Left lobe of liver (tissue), 2 donors: ENCODE measurements around the gene CCS. TPM values are rescaled to one million over a fixed set of nuclear protein-coding genes. Genes with fewer than 3 reads are reported as not detected.
"Not testable (repeated sequence)": the region's sequence is repeated elsewhere in the genome, so short reads cannot be mapped to it uniquely, and the experiment has no call there.

Experiments
- ATAC-seq: fragments of 200-7000 bp; cut with Tn5 transposase; one replicate; pipeline ENCODE4 v1.9.1; 2020; ENCODE audit warnings: mild to moderate bottlenecking, moderate library complexity
- DNase-seq: peaks from one replicate; pipeline ENCODE4 v3.0.0-alpha.2; 2020; ENCODE audit warnings: low spot score
- total RNA-seq: library from RNA; stranded (reverse); gene quantifications from one replicate; pipeline ENCODE4 v1.2.1, GENCODE V29; 2021
- donor health status: DM: no; HTN: no; CAD: no; lungs with moderate emphysema.
- donor health status: DM: no; HTN: yes; CAD: no.

Gene CCS
- total RNA-seq, 1 donor from 2014 or later = 68.5 TPM

- no peak for ATAC-seq
- DNase-seq = no peak
Observed at GRCh38 chr11:66589996-66590675, 2.8 kb upstream of the CCS start.

GRCh38 chr11:66591175-66591574 lies 1.8 kb upstream of the CCS start:
- peak; percentile 5 for ATAC-seq
- no peak for DNase-seq

GRCh38 chr11:66593303-66593635 lies 284 bp downstream of the CCS start:
- ATAC-seq (peak; percentile 18), DNase-seq (no peak)

- peak; percentile 30 for ATAC-seq
- DNase-seq = no peak
Observed at GRCh38 chr11:66593650-66594049, 665 bp downstream of the CCS start.

- no peak for DNase-seq
- ATAC-seq = no peak
Observed at GRCh38 chr11:66595245-66595904, 2.4 kb downstream of the CCS start.

- no peak for DNase-seq
- peak; percentile 40 for ATAC-seq
Observed at GRCh38 chr11:66598993-66599392, 6.0 kb downstream of the CCS start.

- ATAC-seq = no peak
- no peak for DNase-seq
Observed at GRCh38 chr11:66600219-66600618, 7.2 kb downstream of the CCS start.

GRCh38 chr11:66600631-66601233 lies 7.7 kb downstream of the CCS start:
- peak; percentile 15 for ATAC-seq
- DNase-seq = no peak

GRCh38 chr11:66603072-66603471 lies 10.1 kb downstream of the CCS start:
- no peak for DNase-seq
- no peak for ATAC-seq

GRCh38 chr11:66604155-66604554 lies 11.2 kb downstream of the CCS start:
- DNase-seq (no peak), ATAC-seq (no peak)

- not testable (repeated sequence) for ATAC-seq, DNase-seq
Observed at GRCh38 chr11:66606608-66607007, 13.6 kb downstream of the CCS start.

- peak; percentile 81 for ATAC-seq
- peak; percentile 99 for DNase-seq
Observed at GRCh38 chr11:66607126-66607834, 14.3 kb downstream of the CCS start.

GRCh38 chr11:66609721-66610617 lies 17.0 kb downstream of the CCS start:
- no peak for ATAC-seq
- no peak for DNase-seq

GRCh38 chr11:66612458-66612857 lies 19.5 kb downstream of the CCS start:
- DNase-seq (no peak), ATAC-seq (no peak)

- ATAC-seq = peak; percentile 22
- DNase-seq = peak; percentile 58
Observed at GRCh38 chr11:66614073-66614472, 21.1 kb downstream of the CCS start.

- DNase-seq = peak; percentile 99
- ATAC-seq = peak; percentile 86
Observed at GRCh38 chr11:66616379-66617154, 23.6 kb downstream of the CCS start, which contains the start of gene RBM14. RBM14 (plus strand) TSS chr11:66616630; CDS start chr11:66616721, 91 bp downstream.

- DNase-seq (no peak), ATAC-seq (peak; percentile 28)
Observed at GRCh38 chr11:66617155-66617834, 24.3 kb downstream of the CCS start.

- DNase-seq (no peak), ATAC-seq (no peak)
Observed at GRCh38 chr11:66619080-66619554, 26.1 kb downstream of the CCS start.

GRCh38 chr11:66624450-66624849 lies 31.5 kb downstream of the CCS start:
- DNase-seq (no peak), ATAC-seq (peak; percentile 12)
